HG02642 (cell line): ENCODE data around the gene DTNBP1.

ENCODE experiments used
- ATAC-seq: cut with Tn5 transposase; IDR thresholded peaks from one replicate; pipeline ENCODE4 v1.9.1; 2021; ENCODE audit warnings: mild to moderate bottlenecking; ENCODE audit not compliant: unreplicated experiment, poor library complexity

The DTNBP1 gene

DNA sequence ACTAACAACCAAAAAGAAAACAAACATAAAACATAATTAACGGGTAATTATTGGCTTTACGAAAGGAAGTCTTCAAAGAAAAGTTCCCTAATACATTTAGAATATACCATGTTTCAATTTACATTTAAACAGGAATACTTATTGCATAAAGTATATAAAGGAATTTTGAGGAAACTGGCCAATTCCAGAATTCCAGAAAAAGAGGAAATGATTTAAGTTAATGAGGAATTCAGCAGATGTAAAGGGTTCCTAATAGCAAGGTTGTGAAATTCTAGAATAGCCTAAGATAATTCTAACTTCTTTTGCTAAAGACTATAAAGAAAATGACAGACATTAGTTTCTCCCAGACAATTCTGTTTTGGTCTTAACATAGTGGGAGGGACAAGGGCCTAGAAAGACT lies 35.0 kb downstream of the DTNBP1 start:
- ATAC-seq = no peak

DNA sequence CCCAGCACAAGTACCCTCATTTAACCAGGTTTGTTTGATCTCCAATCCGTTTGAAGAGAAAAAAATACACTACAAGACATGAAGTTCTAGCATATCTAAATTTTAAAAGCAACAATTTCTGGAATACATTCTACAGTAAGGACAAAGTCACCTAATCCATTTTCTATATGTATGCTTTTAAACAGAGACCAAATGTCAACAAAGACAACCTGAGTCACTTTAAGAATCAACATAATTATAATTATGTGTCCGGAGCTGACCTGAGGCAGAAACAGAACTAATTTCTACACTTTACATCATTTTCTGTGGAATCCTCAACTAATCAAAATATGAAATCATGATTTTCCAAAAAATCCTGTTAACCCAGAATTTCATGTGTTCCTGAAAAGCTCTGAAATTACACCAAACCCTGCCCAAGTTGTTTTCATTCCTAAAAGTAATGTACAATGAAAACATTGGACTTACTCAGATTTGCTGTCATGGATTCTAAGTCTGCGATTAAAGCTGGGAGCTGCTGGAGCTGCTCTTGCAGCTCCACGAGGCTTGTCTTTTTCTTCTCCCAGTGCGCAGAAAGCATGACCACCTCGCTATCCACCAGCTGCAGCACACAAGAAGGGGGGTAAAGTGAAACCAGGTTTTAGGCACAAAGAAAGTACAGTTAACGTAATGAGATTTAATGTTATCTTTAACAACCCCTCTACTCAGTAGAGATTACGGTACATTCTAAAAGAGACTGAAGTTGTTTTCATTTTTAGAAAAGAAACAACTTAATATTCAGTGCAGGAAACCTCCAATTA lies 35.8 kb downstream of the DTNBP1 start:
- no peak for ATAC-seq

DNA sequence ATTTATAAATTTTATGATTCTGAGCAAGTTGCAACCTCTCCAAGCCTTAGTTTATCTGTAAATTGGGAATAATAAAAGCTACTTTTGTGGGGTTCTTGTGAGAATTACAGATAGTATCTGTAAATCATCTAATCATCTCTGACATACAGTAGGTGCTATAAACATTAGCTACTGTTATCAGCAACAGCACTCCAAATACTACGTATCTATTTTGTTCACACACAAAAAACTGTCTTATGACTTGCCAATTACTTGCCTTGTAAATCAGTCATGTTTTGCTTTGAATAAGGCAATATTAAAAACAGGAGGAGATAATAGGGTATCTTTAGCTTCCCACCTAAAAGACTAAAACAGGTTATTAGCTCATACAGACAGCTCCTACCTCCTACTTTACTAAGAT lies 36.7 kb downstream of the DTNBP1 start:
- no peak for ATAC-seq

DNA sequence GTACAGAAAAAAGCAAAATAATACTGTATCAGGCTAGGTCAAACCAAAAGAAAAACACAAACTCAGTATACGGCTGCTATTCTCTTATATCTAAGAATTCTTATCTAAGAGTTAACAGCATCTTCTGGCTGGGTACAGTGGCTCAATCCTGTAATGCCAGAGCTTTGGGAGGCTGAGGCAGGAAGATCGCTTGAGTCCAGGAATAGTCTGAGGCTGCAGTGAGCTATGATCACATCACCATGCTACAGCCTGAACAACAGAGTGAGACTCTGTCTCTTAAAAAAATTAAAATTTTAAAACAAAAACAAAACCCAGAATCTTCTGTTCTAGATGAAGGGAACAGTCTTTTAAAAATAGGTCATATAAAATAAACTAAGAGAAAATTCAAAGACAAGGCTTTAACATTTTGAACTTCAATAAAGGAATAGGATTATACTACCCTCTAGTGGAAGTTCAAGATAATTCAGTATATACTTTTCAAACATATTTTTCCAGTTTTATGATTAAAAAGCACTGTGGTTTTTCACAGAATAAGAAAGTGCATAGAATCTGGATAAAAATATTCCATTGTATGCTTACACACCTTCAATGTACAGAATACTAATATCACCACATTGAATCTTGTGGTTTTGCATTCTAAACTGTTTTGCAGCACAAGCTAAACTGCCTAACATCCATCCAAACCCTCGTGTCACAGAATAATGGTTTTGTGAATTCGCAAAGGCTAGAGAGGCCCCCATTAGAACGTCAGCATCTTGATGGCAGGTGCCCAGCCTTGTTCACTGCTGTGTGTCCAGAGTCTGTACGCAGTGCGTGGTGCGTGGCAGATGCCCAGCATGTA lies 39.3 kb downstream of the DTNBP1 start:
- no peak for ATAC-seq

DNA sequence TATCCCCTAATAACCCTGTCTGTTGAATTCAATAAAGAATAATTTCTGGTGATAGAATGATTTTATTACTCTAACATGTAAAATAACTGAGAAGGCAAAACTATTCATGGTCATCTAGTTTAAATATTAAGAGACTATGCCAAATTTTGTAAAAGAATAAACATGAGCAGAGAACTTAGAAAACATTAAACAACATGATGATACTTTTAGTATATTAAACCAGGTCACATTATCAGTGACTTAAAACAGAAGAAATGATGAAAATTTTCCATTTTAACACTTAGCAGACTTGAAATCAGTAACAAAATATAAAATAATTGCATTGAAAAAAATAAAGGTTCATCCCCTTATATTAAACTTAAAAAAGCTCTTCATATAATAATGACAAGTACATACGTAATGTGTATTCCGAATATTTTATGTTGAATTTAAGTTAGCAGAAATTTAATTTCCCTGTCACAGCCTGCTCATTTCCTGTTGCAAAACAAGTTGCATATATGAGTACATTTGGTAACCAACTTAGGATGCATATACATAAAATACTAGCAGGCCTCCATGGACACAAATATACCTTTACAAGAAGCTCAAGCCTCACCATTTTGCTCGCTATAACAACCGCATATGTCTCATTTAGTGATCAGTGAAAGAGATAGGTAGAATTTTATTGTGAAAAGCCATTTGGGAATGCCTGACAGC lies 40.6 kb downstream of the DTNBP1 start:
- ATAC-seq = no peak

DNA sequence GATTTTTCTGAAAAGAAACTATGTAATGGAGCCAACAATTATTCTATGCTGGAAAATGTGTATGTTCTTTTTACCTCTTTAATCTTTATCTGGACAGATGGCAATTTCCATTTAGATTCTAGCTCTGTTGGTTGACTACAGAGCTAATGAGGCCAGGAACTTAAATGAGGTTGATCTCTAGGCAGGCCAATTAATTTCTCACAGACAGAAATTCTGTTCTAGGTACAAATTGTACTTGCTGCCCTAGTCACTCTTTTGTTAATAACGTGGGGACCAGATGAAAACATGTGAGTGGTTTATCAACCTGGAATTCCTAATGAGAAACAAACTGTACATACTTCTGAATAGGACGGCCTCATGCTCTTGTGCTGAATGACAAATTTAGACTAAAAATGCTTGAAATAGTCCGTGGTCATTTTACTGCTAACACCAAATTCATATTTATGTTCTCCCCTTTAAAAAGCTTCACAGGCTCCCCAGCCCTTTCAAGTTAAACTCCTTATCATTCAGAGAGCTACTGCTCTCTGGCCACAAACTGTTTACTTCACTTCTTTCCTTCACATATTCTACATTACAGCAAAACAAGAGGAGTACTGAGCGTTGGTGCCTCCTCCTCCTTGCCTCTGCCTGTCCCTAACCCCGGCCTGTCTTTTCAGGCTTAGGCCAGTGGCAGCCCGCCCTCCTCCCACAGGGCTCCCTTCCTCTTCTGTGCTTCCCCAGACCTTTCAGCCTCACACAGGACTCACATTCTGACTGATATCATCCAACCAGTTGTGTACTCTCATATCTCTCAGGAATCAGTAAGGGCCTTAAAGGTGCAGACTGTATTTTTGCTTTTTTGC lies 41.4 kb downstream of the DTNBP1 start:
- peak; percentile 93 for ATAC-seq

DNA sequence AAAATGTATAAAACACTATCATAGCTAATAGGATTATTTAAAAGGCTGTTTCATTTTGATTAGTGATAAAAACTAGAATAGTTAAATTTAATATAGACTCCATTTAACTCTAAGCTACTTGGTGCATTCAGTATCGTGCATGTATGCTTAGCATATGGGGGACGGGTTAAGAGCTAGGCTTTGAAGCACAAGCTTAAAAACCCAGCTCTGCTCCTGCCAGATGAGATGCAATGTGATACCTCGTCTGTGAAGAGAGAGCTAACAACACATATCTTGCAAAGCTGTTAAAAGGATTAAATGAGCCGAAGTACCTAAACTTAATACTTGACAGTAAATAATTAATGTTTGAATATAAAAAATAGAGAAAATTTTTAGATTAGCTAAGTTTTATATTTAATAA lies 42.2 kb downstream of the DTNBP1 start:
- no peak for ATAC-seq

DNA sequence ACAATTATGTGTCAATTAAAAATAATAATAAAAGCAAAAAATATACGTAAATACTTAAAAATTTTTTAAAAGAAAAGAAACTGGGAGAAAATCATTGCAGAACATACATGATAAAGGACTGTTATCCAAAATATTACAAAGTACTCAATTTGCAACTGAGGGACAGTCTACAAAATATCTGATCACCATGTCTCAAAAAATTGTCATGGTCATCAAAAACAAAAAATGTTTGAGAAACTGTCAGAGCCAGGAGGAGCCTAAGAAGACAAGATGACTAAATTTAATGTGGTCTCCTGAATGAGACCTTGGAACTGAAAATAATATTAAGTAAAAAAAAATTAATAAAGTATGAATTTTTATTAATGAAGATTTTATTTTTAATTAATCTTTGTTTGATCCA lies 43.5 kb downstream of the DTNBP1 start:
- no peak for ATAC-seq

DNA sequence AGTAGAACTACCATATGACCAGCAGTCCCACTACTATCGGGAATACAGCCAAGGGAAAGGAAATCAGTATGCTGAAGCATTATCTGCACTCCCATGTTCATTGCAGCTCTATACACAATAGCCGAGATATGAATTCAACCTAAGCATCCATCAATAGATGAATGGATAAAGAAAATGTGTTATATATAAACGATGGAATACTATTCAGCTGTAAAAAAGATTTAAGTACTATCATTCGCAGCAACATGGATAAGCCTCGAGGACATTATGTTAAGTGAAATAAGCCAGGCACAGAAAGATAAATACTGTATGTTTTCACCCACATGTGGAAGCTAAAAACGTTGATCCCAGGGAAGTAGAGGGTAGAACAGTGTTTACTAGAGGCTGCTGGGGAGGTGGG lies 44.1 kb downstream of the DTNBP1 start:
- no peak for ATAC-seq

DNA sequence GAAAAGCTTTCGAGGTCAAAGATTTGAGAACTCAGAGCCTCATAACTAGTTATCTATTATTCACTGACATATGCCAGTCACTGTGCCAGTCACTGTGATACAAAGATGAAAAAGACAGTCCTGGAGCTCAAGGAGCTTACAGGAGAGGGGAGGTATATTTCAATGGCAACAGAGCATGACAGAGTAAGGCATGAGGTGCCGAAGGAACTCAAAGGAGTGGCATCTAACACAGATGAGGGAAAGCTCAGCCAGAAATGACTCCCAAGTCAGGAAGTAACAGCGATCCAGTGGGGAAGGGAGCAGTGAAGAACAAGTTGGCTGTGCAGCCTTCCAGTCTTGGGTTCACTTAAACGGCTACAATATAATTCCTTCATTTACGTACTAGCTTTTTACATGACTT lies 46.6 kb downstream of the DTNBP1 start:
- no peak for ATAC-seq

DNA sequence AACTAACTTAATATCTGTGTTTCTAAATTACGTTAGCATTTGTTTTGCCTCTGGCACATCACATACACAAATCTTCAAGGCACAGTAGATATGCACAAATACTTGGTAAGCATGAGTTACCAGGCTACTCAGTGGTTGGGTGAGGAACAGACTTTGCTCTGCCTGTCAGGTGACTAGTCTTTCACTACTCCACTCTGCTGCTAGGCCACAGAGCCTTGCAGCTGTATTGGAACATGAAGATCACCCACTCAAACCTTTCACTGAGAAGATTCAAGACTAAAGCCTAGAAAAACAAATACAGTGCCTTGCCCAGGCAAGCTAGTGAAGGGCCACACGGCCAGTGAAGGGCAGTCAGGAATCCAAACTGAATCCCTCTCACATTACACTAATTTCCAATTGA lies 47.0 kb downstream of the DTNBP1 start:
- no peak for ATAC-seq

DNA sequence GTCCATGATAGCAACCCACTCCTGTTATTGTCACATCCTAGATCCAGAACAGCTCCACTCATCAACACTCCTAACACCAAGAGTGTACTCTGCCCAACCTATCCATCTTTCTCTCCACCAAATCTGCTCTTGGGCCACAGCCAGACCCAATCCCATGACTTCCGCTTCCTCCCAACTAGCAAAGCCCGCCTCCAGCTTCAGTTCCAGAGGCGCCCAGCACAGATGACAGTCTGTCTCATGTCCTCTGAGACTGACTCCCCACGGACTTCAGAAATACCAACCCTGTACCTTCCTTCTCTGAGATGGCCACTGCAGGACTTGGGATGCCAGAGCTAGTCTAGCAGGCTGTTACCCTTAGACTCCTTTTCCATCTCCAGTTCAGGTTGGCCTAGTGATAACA lies 48.6 kb downstream of the DTNBP1 start:
- ATAC-seq = no peak

DNA sequence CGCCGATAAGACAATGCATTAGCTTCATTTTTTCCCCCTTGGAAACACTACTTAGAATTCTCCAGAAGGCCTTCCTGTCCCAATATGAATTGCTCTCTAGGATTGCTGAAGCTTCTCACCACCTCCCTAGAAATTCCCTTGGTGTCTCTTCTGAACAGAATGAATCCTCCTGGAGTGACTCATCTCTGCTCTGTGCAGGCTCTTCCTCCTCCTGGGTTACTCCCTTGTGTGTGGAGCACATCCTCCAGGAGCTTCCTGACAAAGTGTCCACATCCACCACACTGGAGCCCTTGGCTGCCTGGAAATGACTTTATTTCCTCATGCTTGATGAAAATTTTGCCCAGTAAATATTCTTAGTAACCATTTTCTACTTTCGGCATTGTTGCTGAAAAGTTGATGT lies 54.4 kb downstream of the DTNBP1 start:
- ATAC-seq = no peak

DNA sequence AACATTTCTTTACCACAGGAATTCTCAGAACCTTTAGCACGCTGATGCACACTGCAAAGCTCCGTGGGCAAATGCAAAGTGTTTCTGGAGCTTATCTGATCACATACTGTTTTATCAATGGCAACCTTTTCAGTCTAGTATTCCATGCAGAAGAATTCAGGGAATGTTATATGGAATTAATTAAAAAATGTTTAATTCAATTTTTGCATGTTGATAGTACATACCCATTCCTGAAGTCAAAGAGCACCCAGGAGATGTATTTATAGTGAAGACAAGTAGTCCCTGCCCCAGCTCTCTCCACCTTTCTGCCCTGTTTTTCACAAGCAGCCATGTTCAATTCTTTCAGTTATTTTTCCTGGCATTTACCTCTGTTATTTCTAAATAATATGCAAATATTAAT lies 55.2 kb downstream of the DTNBP1 start:
- ATAC-seq = no peak

DNA sequence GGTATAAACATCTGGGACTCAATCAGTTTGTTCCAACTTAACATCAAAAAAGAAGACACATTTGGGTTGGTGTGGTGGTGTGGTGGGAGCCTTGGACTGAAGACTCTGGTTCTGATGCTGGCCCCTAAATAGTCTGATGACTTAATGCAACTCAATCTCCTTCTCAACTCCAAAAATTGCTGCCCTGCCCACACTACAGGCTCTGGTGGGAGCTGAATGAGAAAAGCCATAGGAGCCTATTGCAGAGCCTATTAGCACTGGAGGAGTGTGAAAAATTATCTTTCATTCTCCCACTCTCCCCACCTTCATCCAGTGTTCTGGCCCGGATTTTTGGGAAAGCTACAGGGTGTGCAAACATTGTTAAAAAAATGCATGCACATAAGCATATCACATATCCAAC lies 56.5 kb downstream of the DTNBP1 start:
- ATAC-seq = no peak

DNA sequence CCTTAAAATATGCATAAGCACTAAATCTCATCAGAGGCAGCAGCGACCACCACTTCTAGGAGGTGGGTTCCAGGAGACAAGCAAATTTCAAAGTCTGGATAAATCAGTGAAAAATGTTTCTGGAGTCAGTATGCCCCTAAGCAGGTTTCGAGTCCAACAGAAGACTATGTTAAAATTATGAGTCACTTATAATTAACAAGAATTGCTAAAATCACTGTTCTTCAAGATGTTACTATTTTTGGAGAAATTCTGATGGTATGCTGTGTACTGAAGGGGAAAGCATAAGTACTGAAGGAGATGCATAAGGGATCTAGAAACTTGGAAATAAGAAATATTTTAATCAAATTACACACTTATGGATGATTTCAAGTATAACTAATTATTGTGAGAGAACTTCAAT lies 58.0 kb downstream of the DTNBP1 start:
- ATAC-seq = no peak

DNA sequence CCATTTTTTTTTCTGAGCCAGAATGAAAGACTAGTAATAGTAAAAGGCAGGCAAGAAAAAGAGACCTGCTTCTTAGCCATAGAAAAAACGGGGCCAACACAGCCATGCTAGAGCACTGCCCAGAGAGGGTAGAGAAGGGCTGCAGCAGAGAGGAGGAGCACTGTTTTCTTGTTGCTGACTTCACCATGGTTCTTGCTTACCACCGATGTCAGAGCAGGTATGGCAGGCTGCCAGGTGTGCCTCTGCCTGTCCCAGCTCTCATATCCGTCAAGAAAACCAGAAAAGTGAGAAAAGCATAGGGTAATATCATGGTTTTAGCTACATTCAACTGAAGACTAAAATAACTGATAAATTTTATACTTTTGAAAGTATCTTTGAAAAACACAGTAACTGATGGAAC lies 60.7 kb downstream of the DTNBP1 start:
- no peak for ATAC-seq

DNA sequence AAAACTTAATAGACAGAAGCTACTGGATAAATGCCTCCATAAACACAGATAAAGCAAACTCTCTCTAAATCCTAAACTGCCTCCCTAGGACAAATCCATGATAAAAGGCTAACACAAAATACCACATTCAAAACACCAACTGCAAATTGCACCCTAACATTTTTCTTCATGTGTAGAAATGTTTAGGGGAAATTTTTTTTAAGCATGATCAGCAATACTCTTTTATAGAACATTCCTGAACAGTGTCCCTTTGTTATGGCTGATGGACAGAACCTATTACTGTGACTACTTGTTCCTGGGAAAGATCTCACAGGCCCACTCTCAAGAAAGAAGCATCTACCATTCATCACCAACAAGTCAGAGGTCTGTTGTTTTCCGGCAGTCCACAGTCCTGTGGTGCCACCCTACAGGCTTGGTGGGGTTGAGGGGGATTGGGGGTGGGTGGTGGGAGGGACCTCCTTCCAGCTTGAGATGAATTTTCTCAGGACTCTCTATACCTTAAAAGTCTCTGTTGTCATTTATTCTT lies 64.5 kb downstream of the DTNBP1 start:
- ATAC-seq = no peak

DNA sequence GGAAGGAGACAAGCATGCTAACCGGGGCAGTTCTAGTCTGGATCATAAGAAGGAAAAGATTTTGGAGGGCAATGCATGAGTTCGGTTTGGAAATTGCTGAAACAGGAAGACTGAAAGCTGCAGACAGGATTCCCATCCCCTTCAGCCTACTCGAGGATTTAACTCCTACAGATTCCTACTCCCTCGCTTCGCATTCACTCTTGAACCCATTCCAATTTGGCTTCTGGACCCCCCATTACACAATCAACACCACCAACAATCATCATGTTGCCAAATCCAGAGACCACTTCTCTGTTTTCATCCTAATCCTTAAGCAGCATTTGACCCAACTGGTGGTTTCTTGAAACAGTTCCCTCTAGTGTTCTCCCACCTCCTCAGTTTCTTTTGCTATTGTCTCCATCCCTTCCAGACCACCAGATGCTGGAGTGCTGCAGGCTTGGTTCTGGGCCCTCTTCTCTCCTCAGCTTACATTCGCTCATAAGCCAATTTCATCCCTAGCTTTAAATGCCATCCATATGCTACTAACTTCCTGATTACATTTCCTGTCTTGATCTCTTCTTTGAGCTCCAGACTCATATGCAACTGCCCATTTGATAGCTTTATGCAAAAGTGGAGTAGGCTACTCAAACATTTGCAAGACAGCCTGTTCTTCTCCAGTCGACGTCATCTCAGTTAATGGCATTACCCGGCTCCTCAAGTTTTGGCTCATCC lies 66.5 kb downstream of the DTNBP1 start:
- ATAC-seq = no peak
